Midbrain (tissue), 1 donor: Measurements from ENCODE around the gene TRIM41.
"Not testable (repeated sequence)": the region's sequence is repeated elsewhere in the genome, so short reads cannot be mapped to it uniquely, and the experiment has no call there.

Experiments used
- DNase-seq: peaks from one replicate; lab custom pipeline; 2025; lab: John Stamatoyannopoulos, UW

TRIM41 gene

GRCh38 chr5:181192337-181193046 is 30.6 kb upstream of the TRIM41 start:
- DNase-seq: no peak

GRCh38 chr5:181193656-181194055 is 29.4 kb upstream of the TRIM41 start:
- no peak for DNase-seq

GRCh38 chr5:181194489-181195248 is 28.4 kb upstream of the TRIM41 start:
- DNase-seq: no peak

GRCh38 chr5:181195249-181195761 is 27.8 kb upstream of the TRIM41 start:
- no peak for DNase-seq

- no peak for DNase-seq
Measured at GRCh38 chr5:181197326-181197951, 25.6 kb upstream of the TRIM41 start.

GRCh38 chr5:181198106-181198685 is 24.9 kb upstream of the TRIM41 start:
- no peak for DNase-seq

- DNase-seq: no peak
Measured at GRCh38 chr5:181198905-181199519, 24.1 kb upstream of the TRIM41 start.

- no peak for DNase-seq
Measured at GRCh38 chr5:181199881-181200638, 23.0 kb upstream of the TRIM41 start.

GRCh38 chr5:181200816-181201215 is 22.3 kb upstream of the TRIM41 start:
- DNase-seq: no peak

GRCh38 chr5:181203093-181203711 is 19.9 kb upstream of the TRIM41 start:
- DNase-seq: no peak

- DNase-seq: no peak
Measured at GRCh38 chr5:181203777-181204112, 19.3 kb upstream of the TRIM41 start.

- DNase-seq: no peak
Measured at GRCh38 chr5:181204113-181204825, 18.8 kb upstream of the TRIM41 start.

- DNase-seq: no peak
Measured at GRCh38 chr5:181204826-181205760, 18.0 kb upstream of the TRIM41 start, which contains the start of gene TRIM7. TSS of gene TRIM7 (minus strand) at chr5:181205196. CDS start at chr5:181205110, 86 bp downstream.

GRCh38 chr5:181205761-181206649 is 17.1 kb upstream of the TRIM41 start:
- DNase-seq: no peak

- DNase-seq: no peak
Measured at GRCh38 chr5:181207214-181207959, 15.7 kb upstream of the TRIM41 start.

- no peak for DNase-seq
Measured at GRCh38 chr5:181207960-181208253, 15.2 kb upstream of the TRIM41 start.

GRCh38 chr5:181209006-181209405 is 14.1 kb upstream of the TRIM41 start:
- DNase-seq: not testable (repeated sequence)
